ES-I3 (cell line): ENCODE data around the gene FAIM.
A peak's percentile ranks its signal among the peaks of the same experiment; 100 is the strongest.
"Not testable (repeated sequence)": the region's sequence is repeated elsewhere in the genome, so short reads cannot be mapped to it uniquely, and the experiment has no call there.

Experiments
- H3K36me3 ChIP-seq: 2 replicates; pipeline ENCODE4 v1.6.1; 2013; ENCODE audit warnings: mild to moderate bottlenecking, low read length, control low read depth, moderate library complexity; ENCODE audit not compliant: insufficient read depth
- H3K4me1 ChIP-seq: 2 replicates; pipeline ENCODE4 v1.6.1; 2013; ENCODE audit warnings: mild to moderate bottlenecking, control low read depth, low read length; ENCODE audit not compliant: insufficient read depth
- H3K9ac ChIP-seq: 2 replicates; pipeline ENCODE4 v1.6.1; 2013; ENCODE audit warnings: low read depth, mild to moderate bottlenecking, low read length, moderate library complexity
- H3K9me3 ChIP-seq: 2 replicates; pipeline ENCODE4 v1.6.1; 2013; ENCODE audit warnings: mild to moderate bottlenecking, low read length, moderate library complexity; ENCODE audit not compliant: control insufficient read depth, insufficient read depth

FAIM gene

GRCh38 chr3:138608322-138609135, at the start of gene FAIM:
Gene FAIM, plus strand, starts transcription at chr3:138608771. Its CDS starts 10,956 bp downstream, at chr3:138619727.
- Histone ChIP-seq H3K9ac (peak within 1 kb of the TSS; percentile 73), H3K36me3 (no peaks in the 10 kb centered on the region), H3K4me1 (peaks cover 4% of the 10 kb centered on the region; the same call in 1 of the 2 replicates)

GRCh38 chr3:138559134-138559533, 49.4 kb upstream of the FAIM start:
- Histone ChIP-seq H3K9ac (no peak overlapping the region), H3K36me3 (no peaks in the 10 kb centered on the region; the same call in 1 of the 2 replicates)

More at GRCh38 chr3:138608322-138609135, at the start of gene FAIM:
- no peaks in the 10 kb centered on the region for H3K9me3 ChIP-seq

GRCh38 chr3:138560501-138560900, 48.1 kb upstream of the FAIM start:
- Histone ChIP-seq H3K36me3 (no peaks in the 10 kb centered on the region; the same call in 1 of the 2 replicates), H3K4me1 (no peaks in the 10 kb centered on the region), H3K9ac (no peak overlapping the region), H3K9me3 (no peaks in the 10 kb centered on the region)

More at GRCh38 chr3:138559134-138559533, 49.4 kb upstream of the FAIM start:
- Histone ChIP-seq H3K9me3 (no peaks in the 10 kb centered on the region), H3K4me1 (no peaks in the 10 kb centered on the region)

GRCh38 chr3:138562902-138563301, 45.7 kb upstream of the FAIM start:
- H3K9ac ChIP-seq, H3K4me1 ChIP-seq, H3K36me3 ChIP-seq, H3K9me3 ChIP-seq: not testable (repeated sequence)

GRCh38 chr3:138566293-138566692, 42.3 kb upstream of the FAIM start:
- not testable (repeated sequence) for H3K4me1 ChIP-seq, H3K36me3 ChIP-seq

GRCh38 chr3:138567403-138567802, 41.2 kb upstream of the FAIM start:
- no peaks in the 10 kb centered on the region for H3K4me1 ChIP-seq
- H3K9me3 ChIP-seq: no peaks in the 10 kb centered on the region
- H3K9ac ChIP-seq: no peak overlapping the region
- no peaks in the 10 kb centered on the region for H3K36me3 ChIP-seq

More at GRCh38 chr3:138566293-138566692, 42.3 kb upstream of the FAIM start:
- not testable (repeated sequence) for H3K9ac ChIP-seq, H3K9me3 ChIP-seq

- Histone ChIP-seq H3K36me3 (no peaks in the 10 kb centered on the region; the same call in 1 of the 2 replicates), H3K9ac (no peak overlapping the region), H3K9me3 (peaks cover 6% of the 10 kb centered on the region; the same call in 1 of the 2 replicates), H3K4me1 (no peaks in the 10 kb centered on the region)
These were observed 39.5 kb upstream of the FAIM start for GRCh38 chr3:138569090-138569489.

- H3K36me3 ChIP-seq, H3K9ac ChIP-seq, H3K4me1 ChIP-seq, H3K9me3 ChIP-seq: not testable (repeated sequence)
These were observed 38.9 kb upstream of the FAIM start for GRCh38 chr3:138569624-138570023.

- Histone ChIP-seq H3K36me3 (no peaks in the 10 kb centered on the region; the same call in 1 of the 2 replicates), H3K4me1 (no peaks in the 10 kb centered on the region), H3K9ac (no peak overlapping the region), H3K9me3 (peaks cover 6% of the 10 kb centered on the region; the same call in 1 of the 2 replicates)
These were observed 35.4 kb upstream of the FAIM start for GRCh38 chr3:138573138-138573537.

- no peak overlapping the region for H3K9ac ChIP-seq
- H3K4me1 ChIP-seq: peaks cover 12% of the 10 kb centered on the region
- H3K9me3 ChIP-seq: peaks cover 3% of the 10 kb centered on the region; the same call in 1 of the 2 replicates
- H3K36me3 ChIP-seq: no peaks in the 10 kb centered on the region; the same call in 1 of the 2 replicates
These were observed 30.4 kb upstream of the FAIM start for GRCh38 chr3:138578141-138578540.

- H3K9ac ChIP-seq: no peak overlapping the region
- peaks cover 12% of the 10 kb centered on the region for H3K4me1 ChIP-seq
- no peaks in the 10 kb centered on the region; the same call in 1 of the 2 replicates for H3K36me3 ChIP-seq
- no peaks in the 10 kb centered on the region; the same call in 1 of the 2 replicates for H3K9me3 ChIP-seq
These were observed 29.5 kb upstream of the FAIM start for GRCh38 chr3:138578961-138579574.

- H3K9ac ChIP-seq: no peak overlapping the region
- 0 out of 2 replicates have a peak, but pooled peaks cover 1% of the 10 kb centered on the region for H3K4me1 ChIP-seq
- H3K36me3 ChIP-seq: no peaks in the 10 kb centered on the region
- H3K9me3 ChIP-seq: no peaks in the 10 kb centered on the region; the same call in 1 of the 2 replicates
These were observed 21.2 kb upstream of the FAIM start for GRCh38 chr3:138587374-138587773.

GRCh38 chr3:138588445-138588844, 20.1 kb upstream of the FAIM start:
- Histone ChIP-seq H3K36me3 (no peaks in the 10 kb centered on the region), H3K4me1 (0 out of 2 replicates have a peak, but pooled peaks cover 3% of the 10 kb centered on the region), H3K9me3 (no peaks in the 10 kb centered on the region; the same call in 1 of the 2 replicates), H3K9ac (no peak overlapping the region)

- H3K36me3 ChIP-seq: no peaks in the 10 kb centered on the region
- H3K9ac ChIP-seq: no peak overlapping the region
- H3K4me1 ChIP-seq: 0 out of 2 replicates have a peak, but pooled peaks cover 7% of the 10 kb centered on the region
- H3K9me3 ChIP-seq: no peaks in the 10 kb centered on the region
These were observed 17.2 kb upstream of the FAIM start for GRCh38 chr3:138591392-138591791.
